Amygdala (tissue), 56 donors: ENCODE data around the gene CAPG.

Experiments used
- DNase-seq, 56 donors: peaks; one replicate each; lab custom pipeline; 2025; lab: John Stamatoyannopoulos, UW

Gene CAPG, protein sequence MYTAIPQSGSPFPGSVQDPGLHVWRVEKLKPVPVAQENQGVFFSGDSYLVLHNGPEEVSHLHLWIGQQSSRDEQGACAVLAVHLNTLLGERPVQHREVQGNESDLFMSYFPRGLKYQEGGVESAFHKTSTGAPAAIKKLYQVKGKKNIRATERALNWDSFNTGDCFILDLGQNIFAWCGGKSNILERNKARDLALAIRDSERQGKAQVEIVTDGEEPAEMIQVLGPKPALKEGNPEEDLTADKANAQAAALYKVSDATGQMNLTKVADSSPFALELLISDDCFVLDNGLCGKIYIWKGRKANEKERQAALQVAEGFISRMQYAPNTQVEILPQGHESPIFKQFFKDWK

DNA sequence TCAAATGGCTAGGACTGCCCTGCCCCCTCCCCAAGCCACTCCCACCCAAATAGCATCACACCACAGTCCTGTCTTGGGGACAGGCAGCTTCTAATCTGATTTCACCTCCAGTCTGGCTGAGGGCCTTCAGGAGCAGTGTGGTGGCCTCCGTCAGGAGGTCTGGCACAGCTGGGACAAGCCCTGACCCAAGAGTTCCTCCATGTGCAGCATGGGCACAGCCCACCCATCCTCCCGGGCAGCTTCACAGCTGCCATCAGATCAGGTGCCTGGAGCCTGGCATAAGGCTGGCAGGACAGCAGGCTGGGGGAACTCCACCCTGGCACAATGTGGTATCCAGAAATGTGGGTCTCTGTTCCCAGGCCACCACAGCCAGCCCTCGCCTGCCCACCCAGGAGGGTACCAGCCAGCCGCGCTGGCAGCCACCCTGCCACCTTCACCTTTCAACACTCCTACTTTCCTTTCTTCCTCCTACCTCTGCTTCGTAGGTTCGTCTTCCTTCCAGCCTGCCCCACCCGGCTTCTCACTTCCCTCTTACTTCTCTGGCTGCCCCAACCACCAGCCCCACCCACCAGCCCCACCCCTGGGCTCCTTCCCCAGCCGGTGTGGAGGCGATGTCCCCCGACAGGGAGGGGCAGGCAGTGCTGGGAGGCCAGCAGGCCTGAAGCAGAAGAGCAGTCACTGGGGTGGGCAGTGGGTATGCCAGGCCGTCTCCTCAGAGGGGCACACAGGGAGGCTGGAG is at the start of gene CAPG:
Gene CAPG (minus strand): TSS at position 522 of the 739 bp plus-strand sequence. CDS start 8,221 bp downstream, outside the sequence.
- peak in 4 of 56 donors; percentile 20 to 28 (median 22) for DNase-seq

DNA sequence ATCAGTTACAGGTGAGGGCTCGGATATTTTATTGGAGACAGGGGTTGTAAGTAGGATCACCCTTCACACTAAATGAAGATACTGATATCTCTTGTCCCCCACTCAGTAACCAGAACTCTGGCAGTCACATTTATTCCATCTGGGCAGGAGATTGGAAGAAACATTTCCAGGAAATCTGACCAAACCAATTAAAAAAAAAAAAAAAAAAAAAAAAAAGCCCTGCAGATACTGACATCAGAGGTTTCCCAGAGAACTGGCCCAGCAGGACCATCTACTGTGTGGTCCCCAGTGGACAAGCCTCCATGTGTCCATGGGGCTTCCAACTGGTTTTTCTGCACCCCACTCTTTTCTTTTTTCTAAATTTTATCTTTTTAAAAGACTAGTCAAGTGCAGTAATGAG is 49.6 kb upstream of the CAPG start:
- no peak for DNase-seq

DNA sequence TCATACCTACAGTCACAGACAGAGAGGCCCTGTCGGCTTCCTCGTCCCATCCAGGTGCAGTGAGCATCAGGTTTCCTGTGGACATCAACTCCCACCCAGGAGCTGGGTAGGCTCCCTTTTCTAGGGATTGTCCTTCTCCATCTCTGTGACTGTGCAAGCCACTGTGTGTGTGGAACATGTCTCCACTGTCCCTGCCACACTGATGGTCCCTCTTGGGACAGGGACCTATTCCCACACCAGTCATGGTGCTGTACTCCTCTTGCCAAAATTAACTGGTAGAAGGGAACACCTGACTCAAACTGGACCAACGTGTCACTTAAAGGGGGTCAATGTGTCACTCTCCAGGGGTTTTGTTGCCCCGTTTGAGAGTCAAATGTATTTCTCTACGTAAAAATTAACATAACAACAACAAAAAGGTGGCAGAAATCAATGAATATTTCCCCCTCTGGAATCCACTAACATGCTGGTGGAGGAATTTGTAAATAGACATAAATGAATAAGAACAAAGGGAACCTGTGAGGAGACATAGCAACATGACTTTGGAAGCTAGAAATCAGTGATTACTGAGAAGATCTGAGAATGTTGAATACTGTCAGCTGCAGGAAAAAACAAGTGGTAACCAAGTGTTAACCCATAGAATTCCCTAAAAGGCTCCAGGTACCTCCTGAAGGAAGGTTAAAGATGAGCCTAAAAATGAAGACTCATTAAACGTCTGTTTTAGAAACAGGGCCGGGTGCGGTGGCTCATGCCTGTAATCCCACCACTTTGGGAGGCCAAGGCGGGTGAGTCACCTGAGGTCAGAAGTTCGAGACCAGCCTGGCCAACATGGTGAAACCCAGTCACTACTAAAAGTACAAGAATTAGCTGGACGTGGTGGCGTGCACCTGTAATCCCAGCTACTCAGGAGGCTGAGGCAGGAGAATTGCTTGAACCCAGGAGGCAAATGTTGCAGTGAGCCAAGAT is 48.7 kb upstream of the CAPG start:
- DNase-seq: no peak

DNA sequence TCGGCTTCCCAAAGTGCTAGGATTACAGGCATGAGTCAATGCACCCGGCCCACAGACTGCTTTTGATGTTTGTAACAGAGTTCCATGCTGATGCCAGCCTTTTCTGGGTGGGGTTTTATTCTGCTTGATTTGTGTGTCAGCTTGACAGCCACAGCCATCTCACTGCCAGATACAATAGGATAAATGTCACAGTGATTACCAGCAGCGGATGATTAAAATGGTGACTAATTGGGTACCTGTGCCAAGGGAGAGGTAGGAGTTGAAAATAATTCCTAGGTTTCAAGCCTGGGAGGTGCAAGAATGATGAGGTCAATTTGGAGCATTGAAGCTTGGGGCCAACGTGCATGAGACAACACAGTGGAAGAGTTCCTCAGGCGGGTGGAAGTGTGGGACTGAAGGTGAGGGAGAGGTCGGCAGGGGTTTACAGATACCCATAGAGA is 47.7 kb upstream of the CAPG start:
- DNase-seq: no peak

DNA sequence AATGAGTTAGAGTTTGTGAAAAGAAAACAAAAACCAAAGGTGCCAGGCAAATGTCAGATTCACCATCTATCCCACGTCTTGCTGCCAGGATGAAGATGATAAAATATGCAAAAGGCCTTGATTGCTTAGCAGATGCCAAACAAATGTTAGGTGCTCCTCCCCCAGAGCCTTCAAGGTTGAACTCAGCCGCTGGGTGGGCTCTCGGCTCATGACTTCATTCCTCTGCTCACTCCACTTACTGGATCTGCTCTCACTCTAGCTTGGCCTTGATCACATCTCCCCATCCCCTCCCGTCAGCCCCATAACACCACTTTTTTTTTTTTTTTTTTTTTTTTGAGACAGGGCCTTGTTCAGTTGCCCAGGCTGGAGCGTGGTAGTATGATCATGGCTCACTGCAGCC is 46.9 kb upstream of the CAPG start:
- DNase-seq: no peak

DNA sequence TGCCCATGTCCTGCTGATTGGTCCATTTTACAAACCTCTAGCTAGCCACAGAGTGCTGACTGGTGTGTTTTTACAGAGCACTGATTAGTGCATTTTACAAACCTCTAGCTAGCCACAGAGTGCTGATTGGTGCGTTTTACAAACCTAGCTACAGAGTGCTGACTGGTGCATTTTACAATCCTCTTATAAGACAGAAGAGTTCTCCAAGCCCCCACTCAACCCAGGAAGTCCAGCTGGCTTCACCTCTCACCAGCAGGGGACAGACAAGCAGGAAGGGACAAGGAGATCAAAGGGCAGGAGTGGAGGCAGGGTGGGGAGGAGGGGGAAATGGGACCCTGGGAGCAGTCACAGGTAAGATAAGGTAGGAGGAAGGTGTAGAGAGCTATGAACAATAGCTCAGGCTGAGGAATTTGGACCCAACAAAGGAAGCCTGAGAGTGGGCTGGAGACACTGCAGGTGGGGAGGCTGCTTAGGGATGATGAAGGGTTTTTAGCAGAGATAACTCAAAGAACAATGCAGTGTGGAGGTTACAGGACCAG is 45.5 kb upstream of the CAPG start:
- no peak for DNase-seq

DNA sequence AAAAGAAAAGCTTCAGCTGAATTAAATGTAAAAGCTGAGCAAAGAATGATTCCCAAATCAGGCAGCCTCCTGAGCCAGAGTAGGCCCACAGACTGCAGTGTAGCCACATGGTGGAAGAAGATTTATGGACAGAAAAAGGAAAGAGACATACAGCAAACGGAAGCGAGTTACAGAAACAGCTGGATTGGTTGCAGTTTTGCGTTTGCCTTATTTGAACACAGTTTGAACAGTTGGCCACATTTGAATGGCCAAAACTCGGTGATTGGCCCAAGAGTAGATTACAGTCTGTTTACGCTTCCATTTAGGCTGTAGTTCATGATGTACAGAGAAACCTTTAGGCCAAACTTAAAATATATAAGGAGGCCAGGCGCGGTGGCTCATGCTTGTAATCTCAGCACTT is 43.4 kb upstream of the CAPG start:
- DNase-seq: no peak

DNA sequence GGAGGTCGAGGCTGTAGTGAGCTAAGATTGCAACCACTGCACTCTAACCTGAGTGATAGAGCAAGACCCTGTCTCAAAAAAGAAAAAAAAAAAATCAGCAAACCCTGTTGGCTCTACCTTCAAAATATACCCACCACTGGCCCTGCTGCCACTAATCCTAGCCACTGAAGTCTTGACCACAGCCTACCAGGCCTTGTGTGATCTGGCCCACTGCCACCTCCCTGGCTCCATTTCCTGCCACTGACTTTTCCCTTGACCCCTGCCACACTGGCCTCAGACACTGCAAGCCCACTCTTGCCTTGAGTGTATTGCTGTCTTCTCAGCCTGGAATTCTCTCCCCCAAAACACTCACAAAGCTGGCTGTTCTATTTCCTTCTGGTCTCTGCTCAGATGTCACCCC is 42.1 kb upstream of the CAPG start:
- DNase-seq: no peak

DNA sequence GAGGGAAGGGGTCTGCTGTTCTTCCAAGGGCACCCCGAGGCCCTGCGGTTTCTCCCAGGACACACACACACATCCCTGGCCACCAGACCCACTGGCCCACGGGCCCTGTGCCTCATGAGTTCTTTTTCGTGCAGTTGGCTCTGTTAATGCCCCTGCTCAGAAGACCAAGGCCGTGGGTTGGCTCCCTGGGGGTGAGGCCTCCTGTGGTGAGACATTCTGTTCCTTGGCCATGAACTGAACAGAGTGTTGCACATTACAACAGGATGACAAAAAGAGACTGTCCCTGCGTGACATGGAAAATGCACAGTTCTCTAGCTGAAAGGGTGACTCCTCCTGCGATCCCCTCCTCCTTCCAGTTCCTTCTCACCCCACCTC is 39.0 kb upstream of the CAPG start:
- DNase-seq: no peak

DNA sequence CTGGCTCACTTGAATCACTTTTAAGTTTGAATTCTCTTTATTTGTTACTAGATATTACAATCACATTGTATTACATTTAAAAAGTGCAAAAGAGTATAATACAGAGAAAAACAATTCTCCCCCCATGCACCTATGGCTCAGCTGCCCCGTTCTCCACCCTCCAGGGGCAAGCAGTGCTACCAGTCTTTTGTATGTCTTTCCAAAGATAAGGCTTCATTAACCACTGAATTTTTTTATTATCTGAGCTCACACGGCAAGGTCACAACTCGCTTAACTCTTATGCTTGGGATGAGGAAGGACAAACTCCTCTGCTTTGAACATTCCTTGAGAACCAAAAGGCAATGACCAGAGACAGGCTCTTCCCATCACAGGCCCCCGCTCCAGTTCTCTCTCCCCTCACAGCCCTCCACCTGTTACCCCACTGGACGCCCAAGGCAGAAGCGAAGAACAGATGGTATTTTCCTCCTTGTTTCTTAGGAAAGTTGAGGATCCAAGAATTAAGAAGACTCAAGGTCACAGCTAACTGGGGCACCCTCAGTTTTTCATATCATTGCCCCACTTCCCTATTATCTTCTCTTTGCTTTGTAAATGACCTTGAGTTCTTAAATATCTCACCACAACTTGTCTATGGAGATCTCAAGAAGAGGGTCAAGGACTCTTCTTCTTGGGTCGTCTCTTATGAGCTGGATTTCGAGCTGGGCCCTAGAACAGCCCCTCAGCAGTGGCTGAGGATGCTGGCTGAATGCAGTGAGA is 38.5 kb upstream of the CAPG start:
- no peak for DNase-seq

DNA sequence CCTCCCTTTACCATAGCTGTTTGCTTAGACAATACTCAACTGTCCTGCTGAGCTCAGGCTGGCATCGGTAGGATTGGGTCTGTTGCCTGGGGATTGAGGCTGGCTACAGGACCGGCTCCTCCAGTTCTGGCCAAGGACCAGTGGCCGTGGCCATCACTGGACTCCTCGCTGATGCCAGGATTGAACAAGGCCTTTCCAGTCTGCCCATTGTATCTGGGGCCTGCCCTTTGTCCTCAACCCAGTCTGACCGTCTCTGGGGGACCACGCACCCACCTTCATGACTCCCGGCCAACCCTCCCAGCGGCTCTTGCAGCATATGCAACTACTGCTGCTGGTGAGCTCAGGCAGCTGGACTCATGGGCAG is 37.0 kb upstream of the CAPG start:
- DNase-seq: peak in 13 of 56 donors; percentile 20 to 59 (median 41)

DNA sequence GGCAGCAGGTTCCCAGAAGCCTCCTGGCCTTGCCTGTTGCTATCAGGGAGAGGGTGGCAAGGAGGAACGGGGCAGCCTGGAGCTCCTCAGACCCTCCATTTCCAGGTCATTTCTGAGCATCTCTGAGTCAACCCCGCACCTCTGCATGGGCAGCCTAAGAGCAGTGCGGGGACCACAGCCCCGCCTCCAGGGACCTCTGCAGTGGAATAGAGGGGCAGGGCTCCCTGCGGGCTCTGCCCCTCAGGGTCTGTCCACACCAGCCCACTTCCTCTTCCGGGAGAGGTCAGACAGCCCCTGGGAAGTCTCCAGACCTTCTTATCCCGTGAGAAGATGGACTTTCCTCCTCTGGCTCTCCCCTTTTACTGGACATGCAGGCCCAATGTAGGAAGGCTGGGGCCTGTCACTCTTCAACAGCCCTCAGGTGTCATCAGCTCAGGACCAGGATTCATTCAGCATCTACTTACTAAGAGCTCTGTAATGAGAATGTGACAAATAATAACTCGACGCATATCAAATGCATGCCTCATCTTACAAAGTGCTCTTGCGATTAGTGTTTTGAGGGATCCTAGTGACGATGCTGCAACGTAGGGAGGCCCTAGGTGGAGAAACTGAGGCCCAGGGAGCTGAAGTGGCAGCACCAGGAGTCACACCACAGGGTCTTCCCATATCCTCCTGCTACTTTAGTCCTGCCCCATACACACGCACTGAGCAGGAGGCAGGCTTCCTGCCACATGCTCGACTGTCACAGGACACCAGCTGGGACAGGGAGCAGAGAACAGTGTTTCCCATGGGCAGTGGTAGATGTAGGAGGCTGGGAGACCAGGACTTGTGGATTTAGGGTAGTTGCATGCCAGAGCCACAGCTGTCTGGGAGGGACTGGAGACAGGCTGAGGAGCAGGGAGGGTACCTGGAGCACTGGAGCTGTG is 36.4 kb upstream of the CAPG start:
- DNase-seq: peak in 11 of 56 donors; percentile 25 to 56 (median 32)

DNA sequence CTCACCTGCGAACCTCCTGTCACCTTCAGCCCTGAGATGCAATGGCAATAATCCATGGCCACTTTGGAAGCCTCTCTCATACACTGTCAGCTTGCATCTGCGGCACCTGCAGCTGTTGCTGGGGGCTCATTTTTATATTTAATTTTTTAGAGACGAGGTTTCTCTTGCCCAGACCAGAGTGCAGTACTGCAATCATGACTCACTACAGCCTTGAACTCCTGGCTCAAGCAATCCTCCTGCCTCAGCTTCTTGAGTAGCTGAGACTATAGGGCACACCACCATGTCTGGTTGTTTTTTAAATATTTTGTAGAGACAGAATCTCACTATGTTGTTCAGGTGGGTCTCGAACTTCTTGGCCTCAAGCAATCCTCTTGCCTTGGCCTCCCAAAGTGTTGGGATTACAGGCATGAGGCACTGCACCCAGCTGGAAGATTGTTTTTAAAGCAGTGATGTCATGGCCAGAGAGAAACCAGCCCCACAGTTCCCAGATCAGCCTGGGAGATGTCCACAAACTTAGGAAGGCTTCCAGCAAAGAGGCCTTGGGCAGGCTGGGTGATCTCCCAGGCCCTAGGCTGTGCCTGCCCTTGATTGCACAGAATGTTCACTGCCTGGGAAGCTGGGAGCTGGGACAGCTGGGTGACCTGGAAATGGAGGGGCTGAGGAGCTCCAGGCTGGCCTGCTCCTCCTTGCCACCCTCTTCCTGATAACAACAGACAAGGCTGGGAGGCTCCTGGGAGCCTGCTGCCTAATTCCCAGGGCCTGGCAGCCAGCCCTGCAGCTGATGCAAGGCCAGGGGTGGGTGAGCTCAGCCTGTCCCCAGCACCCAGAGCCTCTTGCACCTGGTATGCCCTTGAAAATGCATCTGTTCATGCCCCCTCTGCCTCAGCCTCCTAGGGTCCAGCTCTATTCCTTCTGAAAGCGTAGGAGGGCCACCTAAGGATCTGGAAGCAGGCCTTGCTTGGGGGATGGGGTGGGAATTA is 35.4 kb upstream of the CAPG start:
- peak in 18 of 56 donors; percentile 6 to 67 (median 40) for DNase-seq

DNA sequence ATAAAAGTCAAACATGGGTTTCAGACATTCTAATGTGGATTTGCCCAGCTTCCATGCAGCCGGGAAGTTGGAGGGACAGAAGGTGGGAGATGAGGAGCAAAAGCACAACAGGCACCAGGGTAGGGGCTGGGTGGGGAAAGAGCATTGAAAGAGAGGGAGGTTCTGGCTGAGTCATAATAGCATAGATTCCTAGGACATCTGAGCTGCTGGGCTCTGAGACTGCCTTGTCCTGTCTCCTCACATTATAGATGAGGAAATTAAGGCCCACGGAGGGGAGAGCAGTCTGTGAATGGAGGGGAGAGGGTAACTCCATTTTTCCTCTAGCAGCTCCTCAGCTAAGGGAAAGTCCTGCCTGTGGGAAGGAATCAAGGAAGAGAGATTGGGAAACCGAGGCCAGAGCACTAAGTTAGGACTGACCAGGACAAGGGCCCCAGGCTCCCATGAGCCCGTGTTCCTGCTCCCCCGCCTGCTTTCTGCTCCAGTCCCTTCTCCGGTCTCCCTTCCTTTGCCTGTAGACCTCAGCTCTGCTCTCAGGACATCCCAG is 34.5 kb upstream of the CAPG start:
- no peak for DNase-seq

DNA sequence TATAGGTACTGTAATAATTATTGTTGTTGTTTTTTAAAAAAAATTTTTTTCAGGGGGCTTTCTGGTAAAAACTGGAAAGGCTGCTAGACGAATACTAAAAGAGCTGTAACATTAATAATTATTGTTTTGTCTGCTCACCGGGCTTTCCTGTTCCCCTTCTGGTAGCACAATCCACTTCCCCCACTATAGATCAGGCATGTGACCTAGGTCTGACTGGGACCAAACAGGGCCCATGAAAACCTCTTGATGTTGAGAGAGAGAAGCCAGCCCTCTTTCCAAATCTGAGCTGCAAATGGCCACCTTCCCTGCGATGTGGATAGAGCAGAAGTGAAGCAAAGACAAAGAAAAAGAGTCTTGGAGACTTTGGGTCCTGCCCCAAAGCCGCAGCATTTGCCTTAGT is 31.7 kb upstream of the CAPG start:
- no peak for DNase-seq

DNA sequence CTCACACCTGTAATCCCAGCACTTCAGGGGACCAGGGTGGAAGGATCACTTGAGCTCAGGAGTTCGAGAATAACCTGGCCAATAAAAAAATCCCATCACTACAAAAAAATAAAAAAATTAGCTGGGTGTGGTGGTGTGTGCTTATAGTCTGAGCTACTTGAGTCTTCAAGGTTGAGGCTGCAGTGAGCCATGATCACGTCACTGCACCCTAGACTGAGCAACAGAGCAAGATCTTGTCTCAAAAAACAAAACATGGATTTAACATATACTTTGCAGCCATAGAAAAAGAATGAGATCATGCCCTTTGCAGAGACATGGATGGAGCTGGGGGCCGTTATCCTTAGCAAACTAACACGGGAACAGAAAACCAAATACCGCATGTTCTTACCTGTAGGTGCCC is 30.6 kb upstream of the CAPG start:
- DNase-seq: no peak

DNA sequence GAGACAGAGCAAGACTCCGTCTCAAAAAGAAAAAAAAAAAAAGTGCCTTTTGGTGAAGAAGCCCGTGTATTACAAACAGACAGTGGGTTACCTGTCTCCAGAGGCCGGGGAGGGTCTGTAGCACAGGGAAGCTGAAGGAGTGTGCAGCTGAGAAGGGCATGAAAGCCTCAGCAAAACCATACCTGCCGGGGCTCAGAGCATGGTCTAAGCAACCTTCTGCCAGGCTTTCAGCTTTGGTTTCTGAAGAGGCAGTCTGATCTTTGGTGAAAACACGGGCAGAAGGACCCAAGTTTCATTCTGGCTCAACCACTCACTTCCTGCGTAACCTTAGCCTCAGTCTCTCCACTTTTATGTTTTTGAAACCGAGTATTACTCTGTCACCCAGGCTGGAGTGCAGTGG is 29.8 kb upstream of the CAPG start:
- DNase-seq: no peak
